HK-2 (cell line): ENCODE results near the gene SLC46A1.
A peak's percentile ranks its signal among the peaks of the same experiment; 100 is the strongest.
"Not testable (repeated sequence)": the region's sequence is repeated elsewhere in the genome, so short reads cannot be mapped to it uniquely, and the experiment has no call there.

Experiments
- DNase-seq: peaks from one replicate; pipeline ENCODE4 v3.0.0-alpha.2; 2018; ENCODE audit not compliant: unreplicated experiment

SLC46A1 gene

DNA sequence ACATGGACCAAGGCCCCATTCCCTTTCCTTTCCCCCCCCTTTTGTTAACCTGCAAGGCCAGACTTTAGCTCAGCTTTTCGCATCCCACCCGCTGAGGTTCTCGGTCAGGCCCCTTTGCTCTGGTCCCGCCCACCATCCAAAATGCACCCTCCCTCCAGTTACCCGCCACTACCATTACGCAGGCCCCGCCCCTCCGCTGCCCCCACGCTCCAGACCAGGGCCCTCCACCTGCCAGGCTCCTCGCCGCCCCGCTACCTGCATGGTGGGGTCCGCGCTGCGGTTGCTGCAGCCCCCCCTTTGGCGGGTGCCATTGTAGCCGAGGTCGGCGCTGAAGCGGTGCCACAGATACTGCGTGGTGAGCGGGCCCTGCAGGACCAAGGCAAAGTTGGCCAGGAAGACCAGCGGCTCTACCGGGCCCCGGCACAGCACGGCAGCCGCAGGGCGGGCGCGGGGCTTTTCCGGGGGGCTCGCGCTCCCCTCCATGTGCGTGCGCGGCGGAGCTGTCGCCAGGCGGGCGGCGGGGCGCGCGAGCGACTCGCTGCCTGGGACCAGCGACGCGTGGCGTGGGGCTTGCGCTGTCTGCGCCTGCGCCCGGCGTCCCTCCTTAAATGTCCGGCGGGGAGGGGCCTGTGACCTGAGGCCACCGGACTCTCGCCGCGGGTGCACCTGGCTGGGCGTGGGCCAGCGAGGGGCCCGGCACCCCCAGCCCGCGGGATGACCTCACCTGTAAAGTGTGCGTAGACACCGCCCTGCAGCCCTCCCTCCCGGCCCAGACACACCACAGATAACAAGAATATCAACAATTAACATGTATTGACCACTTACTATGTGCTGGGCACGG is at the start of gene SLC46A1:
Gene SLC46A1 (minus strand): TSS at position 581 of the 841 bp plus-strand sequence. CDS start 98 bp downstream, at position 483.
- DNase-seq: peak; percentile 57

DNA sequence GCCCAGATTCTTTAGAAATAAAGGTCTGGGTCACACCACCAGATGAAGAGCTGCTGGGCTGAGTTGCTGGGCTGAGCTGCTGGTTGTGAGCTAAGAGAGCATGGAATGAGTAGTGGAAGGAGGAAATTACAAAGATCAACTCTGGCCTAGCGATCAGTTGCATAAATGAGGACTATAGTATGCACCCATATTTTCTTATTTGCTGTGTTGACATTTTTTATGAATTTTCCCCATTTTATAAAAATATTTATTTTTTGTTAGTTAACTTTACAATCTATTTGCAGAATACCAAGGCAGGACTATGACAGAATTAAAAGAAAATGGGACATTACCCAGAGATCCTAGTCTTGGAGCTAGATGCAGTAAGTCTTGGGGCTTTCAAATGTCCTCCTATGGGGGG is 43.8 kb upstream of the SLC46A1 start:
- no peak for DNase-seq

DNA sequence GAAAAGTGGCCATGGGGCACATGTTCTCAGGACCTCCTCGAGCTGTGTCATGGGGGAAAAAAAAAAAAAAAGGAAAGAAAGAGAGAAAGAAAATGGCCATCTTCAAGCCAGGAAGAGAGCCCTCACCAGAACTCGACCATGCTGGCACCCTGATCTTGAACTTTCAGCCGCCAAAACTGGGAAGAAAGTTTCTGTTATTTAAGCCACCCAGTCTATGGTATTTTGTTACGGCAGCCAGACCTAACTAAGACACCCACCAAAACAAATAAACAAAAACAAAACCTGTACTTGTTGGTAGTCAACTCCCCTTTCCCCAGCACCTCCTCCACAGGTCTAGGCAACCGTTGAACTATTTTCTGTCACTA is 41.4 kb upstream of the SLC46A1 start:
- DNase-seq: no peak

DNA sequence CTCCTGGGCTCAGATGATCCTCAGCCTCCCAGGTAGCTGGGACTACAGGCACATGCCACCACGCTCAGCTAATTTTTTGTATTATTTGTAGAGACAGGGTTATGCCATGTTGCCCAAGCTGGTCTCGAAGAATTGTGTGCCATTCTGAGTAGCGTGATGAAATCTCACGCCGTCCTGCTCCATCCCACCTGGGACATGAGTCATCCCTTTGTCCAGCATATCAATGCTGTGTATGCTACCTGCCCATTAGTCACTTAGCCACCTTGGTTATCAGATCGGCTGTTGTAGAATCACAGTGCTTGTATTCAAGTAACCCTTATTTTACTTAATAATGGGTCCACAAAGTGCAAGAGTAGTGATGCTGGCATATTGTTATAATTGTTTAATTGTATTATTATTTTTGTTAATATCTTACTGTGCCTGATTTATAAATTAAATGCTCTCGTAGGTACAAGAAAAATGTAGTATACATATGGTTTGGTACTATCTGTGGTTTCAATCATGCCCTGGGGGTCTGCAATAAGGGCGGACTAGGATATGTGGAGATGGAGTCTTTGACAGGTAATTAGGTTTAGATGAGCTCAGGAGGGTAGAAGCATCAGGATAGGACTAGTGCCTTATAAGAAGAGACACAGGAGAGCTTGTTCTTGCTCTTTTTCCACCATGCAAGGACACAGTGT is 40.8 kb upstream of the SLC46A1 start:
- no peak for DNase-seq

DNA sequence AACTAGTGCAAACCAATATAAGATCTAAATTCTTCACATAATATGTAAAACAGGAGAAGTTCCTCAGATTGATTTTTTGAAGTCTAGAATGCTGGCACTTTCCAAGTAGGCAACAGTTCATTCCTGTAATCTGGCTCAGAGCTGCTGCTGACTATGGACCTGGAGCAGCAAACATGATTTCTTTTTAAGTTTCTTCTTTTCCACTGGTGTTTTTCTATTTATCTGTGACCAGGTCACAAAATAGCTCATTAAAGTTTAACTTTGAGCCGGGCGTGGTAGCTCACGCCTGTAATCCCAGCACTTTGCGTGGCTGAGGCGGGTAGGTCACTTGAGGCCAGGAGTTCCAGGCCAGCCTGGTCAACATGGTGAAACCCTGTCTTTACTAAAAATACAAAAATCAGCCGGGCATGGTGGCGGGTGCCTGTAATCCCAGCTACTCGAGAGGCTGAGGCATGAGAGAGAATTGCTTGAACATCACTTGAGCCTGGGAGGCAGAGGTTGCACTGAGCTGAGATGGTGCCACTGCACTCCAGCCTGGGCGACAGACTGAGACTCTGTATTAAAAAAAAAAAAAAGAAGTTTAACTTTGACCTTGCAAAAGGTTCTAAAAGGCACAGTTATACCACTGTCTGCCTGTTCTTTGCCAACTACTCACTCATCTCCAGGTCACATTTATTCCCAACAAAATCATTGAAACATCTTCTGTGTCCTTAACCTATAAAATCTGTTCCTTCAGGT is 38.1 kb upstream of the SLC46A1 start:
- no peak for DNase-seq

DNA sequence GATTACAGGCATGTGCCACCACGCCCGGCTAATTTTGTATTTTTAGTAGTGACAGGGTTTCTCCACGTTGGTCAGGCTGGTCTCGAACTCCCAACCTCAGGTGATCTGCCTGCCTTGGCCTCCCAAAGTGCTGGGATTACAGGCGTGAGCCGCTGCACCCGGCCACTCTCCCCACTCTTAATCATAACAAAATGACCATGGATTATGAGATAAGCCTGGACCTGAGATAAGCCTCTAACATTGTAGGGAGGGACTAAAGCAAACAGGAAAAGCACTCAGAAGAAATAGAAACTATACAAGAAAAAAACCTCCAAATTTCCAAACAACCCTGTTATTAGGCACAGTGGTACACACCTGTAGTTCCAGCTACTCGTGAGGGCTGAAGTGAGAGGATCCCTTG is 28.3 kb upstream of the SLC46A1 start:
- DNase-seq: not testable (repeated sequence)

DNA sequence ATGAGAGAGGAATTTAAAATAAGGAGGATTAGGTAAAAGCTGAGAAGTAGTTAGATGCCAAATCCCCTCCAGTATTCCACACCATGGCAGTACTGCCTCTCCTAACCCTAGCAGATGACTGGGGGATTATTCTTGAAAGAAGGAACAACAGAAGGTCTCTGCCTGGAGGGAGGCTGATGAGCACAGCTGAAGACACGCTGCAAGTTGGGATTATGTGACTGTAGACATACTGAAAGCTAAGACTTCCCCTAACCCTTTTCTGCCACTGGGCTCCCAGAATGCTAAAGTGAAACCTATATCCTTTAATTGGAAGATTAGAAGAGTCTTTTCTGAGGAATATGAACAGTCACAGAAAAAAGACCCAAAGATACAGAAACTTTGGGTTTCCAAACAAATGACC is 27.7 kb upstream of the SLC46A1 start:
- no peak for DNase-seq

DNA sequence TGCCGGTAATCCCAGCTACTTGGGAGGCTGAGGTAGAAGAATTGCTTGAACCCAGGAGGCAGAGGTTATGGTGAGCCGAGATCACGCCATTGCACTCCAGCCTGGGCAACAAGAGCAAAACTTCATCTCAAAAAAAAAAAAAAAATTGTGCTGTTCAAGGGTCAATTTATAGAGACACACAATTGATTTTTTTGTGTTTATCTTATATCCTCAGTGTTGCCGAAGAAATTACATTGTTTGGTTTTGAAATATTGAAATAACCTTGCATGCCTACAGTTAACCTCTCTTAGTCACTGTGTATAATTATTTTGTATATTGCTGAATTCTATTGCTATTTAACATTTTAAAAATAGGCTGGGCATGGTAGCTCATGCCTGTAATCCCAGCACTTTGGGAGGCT is 22.0 kb upstream of the SLC46A1 start:
- not testable (repeated sequence) for DNase-seq

DNA sequence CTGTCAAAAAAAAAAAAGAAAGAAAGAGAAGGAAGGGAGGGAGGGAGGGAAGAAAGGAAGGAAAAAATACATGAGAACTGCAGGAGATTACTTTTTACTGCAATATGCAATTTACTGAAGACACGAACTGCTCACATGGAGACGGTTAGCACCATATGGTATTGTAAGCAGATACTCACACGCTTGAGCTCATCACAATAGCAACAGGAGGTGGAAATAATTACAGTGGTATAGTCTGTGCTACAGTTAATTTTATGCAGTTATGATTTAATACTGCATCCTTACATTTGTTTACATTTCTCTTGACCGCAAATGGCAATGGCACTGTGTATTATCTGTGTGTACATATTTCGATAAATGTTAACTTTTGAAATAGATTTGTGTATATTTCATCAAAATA is 21.4 kb upstream of the SLC46A1 start:
- DNase-seq: no peak

DNA sequence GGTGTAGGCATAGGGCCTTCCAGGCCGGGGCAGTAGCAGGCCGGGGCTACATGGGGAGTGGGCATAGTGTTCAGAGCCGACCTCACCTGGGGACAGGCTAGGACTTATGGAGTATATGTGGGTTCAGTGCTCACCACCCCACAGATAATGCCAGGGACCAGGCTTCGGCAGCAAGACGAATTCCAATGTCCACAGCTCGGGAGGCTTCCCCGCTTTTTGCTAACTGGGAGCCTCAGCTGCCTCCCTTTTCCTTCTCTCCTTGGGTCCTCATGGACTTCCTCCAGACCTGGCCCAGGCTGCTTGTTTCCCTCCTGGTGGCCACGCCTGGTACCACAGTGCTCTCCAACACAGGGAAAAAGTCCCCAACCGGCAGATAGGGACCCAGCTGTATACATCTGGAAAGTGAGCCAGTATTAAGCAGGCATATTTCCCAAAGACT is 20.1 kb upstream of the SLC46A1 start:
- DNase-seq: no peak

DNA sequence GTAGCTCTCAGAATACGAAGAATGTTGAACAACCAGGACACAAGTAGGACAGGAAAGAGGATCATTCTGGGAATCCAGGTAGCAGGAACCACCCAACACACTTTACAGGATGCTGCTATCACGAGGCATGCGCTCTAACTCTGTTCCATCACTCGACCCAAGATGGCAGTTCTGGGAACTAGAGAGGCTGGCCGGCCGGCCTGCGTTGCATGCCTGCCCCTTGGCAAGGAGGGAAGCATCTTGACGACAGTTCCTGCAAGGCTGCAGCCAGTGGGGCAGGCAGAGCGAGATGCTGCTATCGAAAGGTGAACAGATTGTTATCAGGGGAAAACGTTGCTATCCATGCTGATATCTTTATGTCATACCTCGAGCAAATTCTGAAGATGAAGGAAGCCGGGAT is 19.2 kb upstream of the SLC46A1 start:
- DNase-seq: no peak

DNA sequence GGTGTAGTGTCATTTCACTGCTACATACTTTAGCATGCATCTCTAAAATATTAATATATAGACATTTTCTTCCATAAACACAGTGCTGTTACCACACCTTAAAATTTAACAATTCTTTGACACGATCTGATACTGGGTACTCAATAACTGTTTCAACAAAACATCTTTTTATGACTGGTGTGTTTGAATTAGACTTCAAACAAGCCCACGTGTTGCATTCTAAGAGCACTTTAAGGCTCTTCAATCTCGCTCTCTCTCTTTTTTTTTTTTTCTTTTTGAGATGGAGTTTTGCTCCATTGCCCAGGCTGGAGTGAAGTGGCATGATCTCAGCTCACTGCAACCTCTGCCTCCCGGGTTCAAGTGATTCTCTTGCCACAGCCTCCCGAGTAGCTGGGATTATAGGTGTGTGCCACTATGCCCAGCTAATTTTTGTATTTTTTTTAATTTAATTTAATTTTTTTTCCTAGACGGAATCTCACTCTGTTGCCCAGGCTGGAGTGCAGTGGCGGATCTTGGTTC is 15.8 kb upstream of the SLC46A1 start:
- DNase-seq: no peak

DNA sequence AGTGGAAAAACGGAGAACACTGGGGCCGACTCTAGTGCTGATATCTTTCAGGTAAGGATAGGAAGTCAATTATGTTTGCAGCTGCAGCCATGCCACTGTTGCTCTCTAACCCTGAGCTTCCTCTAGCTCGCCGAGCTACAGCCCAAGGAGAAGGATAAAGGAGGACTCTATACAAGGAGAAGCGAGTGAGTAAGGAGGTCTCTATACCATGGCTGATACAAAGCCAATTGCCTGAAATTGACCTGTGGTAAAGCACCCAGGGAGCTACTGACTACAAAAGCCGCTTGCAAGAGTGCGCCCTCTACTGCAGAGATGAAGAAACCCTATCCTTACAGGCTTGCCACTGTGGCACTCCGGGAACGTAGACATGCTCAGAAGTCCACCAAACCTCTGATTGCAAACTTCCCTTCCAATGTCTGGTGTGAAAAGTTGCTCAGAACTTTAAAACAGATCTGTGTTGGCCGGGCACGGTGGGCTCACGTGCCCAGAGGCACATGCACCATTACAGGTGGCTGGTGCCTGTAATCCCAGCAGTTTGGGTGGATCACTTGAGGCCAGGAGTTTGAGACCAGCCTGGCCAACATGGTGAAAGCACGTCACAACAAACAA is 10.8 kb upstream of the SLC46A1 start:
- peak; percentile 47 for DNase-seq

DNA sequence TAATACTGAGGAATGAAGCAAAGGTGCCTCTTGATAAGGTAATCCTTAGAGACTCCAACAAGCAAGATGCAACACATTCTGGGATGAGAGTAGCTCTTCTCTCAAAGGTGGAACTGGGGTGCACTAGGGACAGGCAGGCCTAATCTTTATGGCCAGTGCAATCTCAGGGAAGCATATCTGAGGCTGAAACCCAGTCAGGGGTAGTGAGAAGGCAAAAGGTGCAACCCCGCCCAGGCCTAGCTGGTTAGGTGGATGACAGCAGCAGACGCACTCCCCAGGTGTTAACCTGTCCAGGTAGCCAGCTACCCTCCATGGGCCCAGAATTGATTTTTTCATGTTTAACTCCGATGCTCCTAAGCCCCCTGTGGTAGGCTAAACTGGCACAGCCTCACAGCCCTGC is 9.9 kb upstream of the SLC46A1 start:
- DNase-seq: no peak

DNA sequence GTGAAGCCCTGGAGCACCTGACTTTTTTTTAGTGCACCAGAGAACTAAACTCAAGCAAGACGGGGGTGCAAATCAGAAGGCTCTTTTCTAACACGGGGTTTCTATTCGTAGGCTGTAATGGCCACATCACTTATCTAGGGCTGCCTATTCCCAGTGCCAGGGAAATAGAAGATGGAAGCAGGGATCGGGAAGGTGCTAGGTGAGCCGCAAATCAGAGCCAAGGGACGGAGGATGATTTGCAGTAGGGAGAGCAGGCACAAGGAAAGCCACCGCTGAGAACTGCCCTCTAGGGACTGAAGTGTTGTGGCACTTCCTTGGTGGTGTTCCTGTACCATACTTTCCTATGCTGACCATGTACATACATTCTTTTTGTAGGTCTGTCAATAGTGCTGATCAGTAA is 7.8 kb upstream of the SLC46A1 start:
- no peak for DNase-seq

DNA sequence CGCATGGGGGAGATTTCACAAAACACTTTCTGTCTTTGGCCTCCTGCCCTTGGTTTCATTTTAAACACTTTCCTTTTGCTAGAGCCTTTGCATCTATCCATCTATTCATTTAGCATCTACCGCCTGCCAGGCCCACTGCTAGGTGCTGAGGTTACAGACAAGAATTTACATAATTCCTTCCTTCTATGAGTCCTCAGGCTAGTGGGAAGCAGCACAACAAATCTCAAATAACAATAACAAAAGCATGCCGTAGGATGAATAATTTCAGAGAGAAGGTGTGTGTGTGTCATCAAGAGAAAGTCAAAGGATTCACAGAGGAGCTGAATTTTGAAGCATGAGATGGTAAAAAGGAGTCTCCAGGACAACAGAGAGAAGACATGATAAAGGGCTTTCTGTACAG is 6.1 kb upstream of the SLC46A1 start:
- DNase-seq: no peak

DNA sequence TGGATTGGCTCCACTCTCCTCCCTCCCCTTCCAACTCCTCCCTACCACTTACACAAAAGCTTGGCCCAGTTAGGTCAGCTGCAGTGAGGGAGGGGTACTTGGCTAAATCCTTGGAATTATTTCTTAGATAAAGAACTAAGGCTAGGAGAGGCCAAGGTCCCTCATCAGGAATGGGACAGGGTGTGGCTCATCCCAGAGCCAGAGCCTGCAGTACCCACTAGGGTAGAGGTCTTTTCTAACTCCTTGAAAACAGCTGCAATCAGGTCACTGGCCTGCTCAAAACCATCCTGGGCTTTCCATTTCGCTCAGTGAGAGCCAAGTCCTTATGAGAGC is 1.9 kb upstream of the SLC46A1 start:
- DNase-seq: no peak

DNA sequence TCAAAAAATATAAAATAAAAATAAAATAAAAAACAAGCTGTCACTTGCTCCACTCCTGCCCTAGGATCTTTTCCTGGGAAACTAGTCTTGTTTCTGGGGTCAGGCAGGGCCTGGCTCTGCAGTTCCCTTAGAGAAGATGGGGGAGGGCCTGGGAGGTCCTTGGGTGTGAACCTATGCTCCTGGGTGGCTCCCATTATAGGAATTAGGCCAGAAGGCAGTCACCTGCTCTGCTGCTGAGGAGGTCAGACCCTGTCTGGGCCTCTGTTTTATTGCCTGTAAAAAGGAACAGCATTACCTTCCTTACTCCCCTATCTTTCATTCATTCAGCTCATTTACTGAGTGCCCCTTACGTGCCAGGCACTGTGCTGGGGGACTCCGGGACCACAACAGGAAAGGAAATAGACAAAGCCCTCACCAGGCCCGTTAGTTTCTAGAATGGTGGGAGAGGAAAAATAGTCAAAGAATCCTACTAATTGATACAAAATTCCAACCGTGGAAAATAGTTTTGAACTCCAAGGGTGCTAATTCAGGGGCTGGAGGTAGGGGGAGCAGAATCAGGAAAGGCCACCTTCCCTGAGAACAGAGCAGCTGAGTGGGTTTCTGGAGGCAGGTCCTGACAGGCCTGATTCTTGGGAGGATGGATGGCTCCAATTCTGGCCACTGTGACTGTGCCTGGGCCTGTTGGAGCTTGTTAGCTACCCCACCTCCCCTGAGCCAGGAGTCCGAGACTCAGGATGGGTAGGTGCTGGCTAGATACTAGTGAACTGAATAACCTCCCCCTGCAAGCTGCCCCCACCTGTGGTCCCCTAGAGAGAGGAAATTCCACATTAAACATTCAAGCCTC is 1.3 kb upstream of the SLC46A1 start:
- no peak for DNase-seq

DNA sequence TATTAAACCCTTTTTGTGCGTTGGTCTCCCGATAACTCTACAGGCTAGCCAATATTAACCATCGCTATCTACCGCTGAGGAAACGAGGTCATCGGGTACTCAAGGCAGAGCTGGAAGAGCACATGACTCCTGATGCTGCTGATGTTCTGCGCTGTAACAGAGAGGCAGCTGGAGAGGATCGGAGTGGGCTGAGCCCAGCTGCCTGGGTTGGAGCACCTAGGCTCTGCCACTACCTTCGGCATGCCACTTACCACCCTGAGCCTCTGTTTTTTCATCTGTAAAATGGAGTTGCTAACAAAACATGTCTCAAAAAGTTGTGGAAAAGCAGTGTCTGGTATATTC is 432 bp upstream of the SLC46A1 start:
- DNase-seq: no peak

DNA sequence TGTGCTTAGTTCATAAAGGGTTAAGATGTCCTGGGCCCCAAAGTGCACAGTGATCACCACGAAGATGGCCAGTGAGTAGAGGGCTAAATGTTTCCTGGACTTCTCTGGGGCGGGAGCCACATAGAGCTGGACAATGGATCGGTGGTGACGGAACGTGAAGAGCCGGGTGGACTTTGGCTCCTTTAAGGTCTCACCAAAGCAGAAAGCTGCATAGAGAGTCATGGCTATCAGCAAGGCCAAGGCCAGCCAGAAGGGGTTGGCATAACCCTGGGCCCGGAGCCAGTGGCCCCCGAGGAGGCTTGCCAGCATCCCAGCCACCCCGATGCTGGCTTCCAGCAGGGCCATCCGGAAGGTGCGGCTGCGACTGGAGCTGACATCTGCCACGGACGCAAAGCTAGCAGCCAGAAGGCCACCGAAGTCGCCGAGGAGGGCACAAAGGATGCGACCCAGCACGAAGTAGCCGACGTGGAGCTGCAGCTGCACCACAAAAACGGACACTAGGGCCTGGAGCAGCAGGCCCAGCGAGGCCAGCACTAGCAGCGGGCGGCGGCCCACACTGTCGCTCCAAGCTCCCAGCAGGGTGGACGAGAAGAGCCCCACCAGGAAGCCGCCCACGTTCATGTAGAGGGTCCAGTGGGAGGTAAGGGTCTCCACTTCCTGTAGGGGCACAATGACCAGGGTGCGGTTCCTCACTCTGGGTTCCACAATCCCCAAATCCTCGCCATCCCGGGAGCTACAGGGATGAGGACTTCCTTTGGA is 1.0 kb downstream of the SLC46A1 start:
- no peak for DNase-seq

DNA sequence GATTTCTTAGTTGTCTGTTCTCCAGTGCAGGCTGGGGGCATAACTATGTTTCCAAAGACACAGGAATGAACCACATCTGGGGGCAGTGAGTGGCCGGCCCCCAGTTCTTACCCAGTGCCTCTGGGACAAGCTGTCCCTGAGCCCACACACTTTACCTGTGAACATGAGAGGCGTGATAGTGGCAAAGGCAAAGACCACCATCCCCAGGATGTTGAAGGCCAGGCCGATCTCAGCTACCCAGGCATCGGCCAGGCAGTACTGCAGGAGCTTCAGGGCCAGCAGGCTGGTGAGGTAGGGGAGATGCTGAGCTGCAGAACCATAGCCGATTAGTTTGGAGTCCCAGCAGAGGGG is 1.6 kb downstream of the SLC46A1 start:
- DNase-seq: no peak
